ENCODE measurements around the gene SRSF2.
"Not testable (repeated sequence)": the region's sequence is repeated elsewhere in the genome, so short reads cannot be mapped to it uniquely, and the experiment has no call there.

The SRSF2 gene, protein sequence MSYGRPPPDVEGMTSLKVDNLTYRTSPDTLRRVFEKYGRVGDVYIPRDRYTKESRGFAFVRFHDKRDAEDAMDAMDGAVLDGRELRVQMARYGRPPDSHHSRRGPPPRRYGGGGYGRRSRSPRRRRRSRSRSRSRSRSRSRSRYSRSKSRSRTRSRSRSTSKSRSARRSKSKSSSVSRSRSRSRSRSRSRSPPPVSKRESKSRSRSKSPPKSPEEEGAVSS

DNA sequence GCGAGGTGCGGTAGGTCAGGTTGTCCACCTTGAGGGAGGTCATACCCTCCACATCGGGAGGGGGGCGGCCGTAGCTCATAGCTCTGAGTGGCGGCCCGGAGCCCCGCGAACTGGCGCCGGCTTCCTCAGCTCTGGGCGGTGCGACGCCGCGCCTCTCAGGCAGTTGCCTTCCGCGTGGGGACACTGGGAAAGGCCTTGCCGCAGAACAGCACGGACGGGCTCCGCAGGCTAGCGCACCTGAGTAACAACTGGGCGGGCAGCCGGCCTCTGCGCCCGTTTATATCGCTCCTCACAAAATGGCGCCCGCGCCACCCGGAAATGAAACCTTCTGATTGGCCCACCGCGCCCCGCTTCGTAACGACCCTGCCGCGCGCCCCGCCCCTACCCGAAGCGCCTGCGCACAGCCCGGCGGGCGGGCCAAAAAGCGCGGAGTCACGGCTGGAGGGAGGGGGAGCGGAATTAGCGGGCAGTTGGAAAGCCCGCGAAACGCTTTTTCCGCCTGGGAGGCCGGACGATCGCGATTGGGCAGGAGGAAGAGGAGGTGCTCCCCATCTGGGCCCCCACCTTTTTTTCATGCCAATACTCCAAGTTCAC is at the start of gene SRSF2:
Gene SRSF2 (minus strand): TSS at position 250 of the 594 bp plus-strand sequence. CDS start 171 bp downstream, at position 79.
- DNase-seq, result peak; percentile 98 to 99 (median 99)

- no peak for DNase-seq
Measured at GRCh38 chr17:76784926-76785325, 47.8 kb upstream of the SRSF2 start.

GRCh38 chr17:76783146-76783545 is 46.0 kb upstream of the SRSF2 start:
- no peak for DNase-seq

- DNase-seq, result no peak
Measured at GRCh38 chr17:76781056-76781982, 44.2 kb upstream of the SRSF2 start.

GRCh38 chr17:76775021-76775600 is 38.0 kb upstream of the SRSF2 start:
- no peak for DNase-seq

GRCh38 chr17:76772842-76773525 is 35.9 kb upstream of the SRSF2 start:
- no peak for DNase-seq

DNA sequence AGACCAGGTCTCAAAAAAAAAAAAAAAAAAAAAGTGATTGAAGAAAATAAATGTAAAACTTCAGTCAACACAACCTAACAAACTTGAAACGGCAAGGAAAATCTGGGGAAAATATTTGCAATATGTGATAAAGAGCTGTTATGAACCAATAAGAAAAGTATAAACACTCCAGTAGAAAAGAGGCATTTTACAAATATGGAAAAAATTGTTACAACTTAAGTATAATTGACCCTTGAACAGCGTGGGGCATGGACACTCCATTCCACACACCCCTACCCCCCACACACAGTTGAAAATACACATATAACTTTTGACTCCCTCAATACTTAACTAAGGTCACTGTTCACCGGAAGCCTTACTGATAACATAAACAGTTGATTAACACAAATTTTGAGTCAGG is 21.4 kb upstream of the SRSF2 start:
- DNase-seq, result no peak

DNA sequence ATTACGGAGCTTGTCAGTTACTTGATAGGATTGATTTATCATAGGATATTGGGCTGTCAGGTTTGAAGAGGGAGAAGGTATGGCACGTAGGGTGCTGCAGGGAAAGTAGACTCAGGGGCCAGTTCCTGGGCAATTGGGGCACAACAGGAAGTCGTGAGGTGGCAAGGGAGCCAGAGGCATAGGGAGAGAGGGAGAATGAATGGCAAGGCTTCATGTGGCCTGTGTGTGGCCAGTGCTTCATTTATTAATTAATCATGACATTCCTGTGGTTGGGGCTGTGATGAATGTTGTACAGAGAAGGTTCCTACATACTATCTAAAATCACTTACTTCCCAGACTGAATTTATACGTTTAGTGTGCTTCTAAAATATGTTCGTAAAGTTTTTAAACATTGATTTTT is 20.1 kb upstream of the SRSF2 start:
- no peak for DNase-seq

- no peak for DNase-seq
Measured at GRCh38 chr17:76755285-76755684, 18.2 kb upstream of the SRSF2 start.

- DNase-seq, result no peak
Measured at GRCh38 chr17:76753061-76753961, 16.2 kb upstream of the SRSF2 start.

GRCh38 chr17:76752006-76752405 is 14.9 kb upstream of the SRSF2 start:
- no peak for DNase-seq

DNA sequence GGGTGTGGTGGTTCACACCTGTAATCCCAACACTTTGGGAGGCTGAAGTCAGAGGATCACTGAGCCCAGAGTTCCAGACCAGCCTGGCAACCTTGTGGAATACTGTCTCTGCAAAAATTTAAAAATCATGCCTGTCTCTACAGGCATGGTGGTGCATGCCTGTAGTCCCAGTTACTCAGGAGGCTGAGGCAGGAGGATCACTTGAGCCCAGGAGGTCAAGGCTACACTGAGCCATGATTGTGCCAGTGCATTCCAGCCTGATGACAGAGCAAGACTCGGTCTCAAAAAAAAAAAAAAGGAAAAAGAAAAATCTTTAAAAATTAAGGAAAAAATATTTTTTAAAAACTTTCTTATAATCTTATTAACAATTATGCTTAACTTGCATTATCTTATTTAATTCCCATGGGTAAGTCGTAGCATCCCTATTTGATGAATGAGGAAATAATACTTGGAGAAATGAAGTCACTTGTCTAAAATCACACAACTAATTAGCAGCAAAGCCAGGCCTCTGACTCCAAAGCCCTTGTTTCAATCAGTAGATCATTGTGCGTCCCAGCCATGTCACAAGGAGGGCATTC is 14.4 kb upstream of the SRSF2 start:
- no peak for DNase-seq

- no peak for DNase-seq
Measured at GRCh38 chr17:76748657-76749056, 11.5 kb upstream of the SRSF2 start.

DNA sequence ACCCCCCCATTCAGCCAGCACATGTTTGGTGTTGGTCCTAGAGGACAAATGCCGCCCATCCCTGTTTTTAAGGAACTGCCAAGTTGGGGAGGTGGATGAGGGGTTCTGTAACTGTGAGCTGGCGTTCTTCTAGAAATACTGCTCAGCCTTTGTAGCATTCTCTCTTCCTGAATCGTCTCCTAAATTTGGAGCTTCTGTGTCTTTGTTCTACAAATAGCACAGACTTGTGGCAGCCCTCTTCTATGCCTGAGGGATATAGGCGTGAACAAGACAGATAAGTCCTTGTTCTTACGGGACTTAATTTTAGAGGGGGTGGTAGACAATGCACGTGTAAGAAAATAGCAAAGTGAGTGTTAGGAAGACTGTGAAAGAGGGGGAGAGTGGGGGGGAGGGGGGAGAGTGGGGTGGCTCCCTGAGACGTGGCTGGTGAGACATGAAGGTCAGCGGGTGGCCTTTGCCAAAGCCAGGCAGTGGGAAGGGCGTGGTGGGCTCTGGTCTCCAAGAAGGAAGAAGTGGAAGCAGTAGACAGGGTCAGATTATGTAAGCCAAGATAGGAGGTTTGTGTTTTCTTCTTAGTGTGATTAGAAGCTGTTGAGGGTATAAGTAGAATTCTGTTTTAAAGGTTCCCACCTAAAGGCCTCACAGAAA is 10.7 kb upstream of the SRSF2 start:
- DNase-seq, result no peak

DNA sequence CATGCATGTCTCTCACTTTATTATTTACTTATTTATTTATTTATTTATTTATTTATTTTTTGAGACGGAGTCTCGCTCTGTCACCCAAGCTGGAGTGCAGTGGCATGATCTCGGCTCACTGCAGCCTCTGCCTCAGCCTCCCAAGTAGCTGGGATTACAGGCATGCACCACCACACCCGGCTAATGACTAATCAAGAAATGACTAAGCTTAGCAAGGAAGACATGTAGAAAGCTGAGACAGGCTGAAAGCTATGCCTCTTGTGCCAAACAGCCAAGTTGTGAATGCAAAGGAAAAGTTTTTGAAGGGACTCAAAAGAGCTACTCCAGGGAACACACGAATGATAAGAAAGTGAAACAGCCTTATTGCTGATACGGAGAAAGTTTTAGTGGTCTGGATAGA is 8.7 kb upstream of the SRSF2 start:
- not testable (repeated sequence) for DNase-seq

- no peak for DNase-seq
Measured at GRCh38 chr17:76744747-76745146, 7.6 kb upstream of the SRSF2 start.

- DNase-seq, result no peak
Measured at GRCh38 chr17:76742958-76743357, 5.8 kb upstream of the SRSF2 start.

GRCh38 chr17:76740329-76741118 is 3.4 kb upstream of the SRSF2 start:
- DNase-seq, result peak in 1 of 3 experiments; percentile 55

DNA sequence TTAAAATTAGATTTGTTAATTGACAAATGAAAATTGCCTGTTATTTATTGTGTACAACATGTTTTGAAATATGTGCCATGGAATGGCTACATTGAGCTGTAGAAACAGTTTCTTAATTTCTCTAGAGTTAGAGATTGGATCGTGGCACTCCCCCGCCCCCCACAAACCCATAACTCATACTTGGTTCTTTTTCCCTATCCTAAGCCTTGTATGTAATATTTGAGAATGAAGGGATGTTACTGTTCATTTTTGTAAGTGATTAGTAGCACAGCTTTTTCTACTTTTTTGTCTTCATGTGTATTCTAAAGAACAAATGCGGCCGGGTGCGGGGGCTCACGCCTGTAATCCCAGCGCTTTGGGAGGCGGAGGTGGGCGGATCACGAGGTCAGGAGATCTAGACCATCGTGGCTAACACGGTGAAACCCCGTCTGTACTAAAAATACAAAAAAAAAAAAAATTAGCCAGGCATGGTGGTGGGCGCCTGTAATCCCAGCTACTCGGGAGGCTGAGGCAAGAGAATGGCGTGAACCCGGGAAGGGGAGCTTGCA is 2.5 kb upstream of the SRSF2 start:
- not testable (repeated sequence) for DNase-seq

GRCh38 chr17:76738468-76738850 is 1.3 kb upstream of the SRSF2 start:
- peak in 1 of 3 experiments; percentile 66 for DNase-seq
